Vagina (tissue), 2 donors: ENCODE results near the gene NUP153. TPM values are rescaled to one million over a fixed set of nuclear protein-coding genes. Genes with fewer than 3 reads are reported as not detected.

Source experiments
- DNase-seq, 2 donors: peaks; one replicate each; pipeline ENCODE4 v3.0.0-alpha.2; 2017; ENCODE audit errors: extremely low spot score in 2 of 2
- H3K27ac ChIP-seq: fragments of 200-600 bp; sonication (generic); one replicate; pipeline ENCODE4 v1.5.1; 2019
- H3K27me3 ChIP-seq: fragments of 200-600 bp; sonication (generic); one replicate; pipeline ENCODE4 v1.5.1; 2019
- H3K36me3 ChIP-seq, 2 donors: fragments of 200-600 bp; sonication (generic); one replicate each; pipeline ENCODE4 v1.5.1; 2017 to 2019
- H3K4me1 ChIP-seq: fragments of 200-600 bp; sonication (generic); one replicate; pipeline ENCODE4 v1.5.1; 2019
- H3K4me3 ChIP-seq, 2 donors: fragments of 200-600 bp; sonication (generic); 1 replicate in 1 of 2; 2 replicates in 1 of 2; pipeline ENCODE4 v1.5.1; 2016 to 2019
- H3K9me3 ChIP-seq: fragments of 200-600 bp; sonication (generic); one replicate; pipeline ENCODE4 v1.5.1; 2019
- CTCF ChIP-seq, 3 experiments: fragments of 450-650 bp in 2 of 3; fragments of 200-600 bp in 1 of 3; sonication (generic) in 1 of 3; IDR thresholded peaks; one replicate each; pipeline ENCODE4 v1.5.1; 2017 to 2019; ENCODE audit warnings: antibody characterized with exemption in 3 of 3, mild to moderate bottlenecking in 2 of 3, moderate library complexity in 2 of 3
- POLR2A ChIP-seq, 2 donors: fragments of 450-650 bp; IDR thresholded peaks; one replicate each; pipeline ENCODE4 v1.6.1; 2017; ENCODE audit warnings: antibody characterized with exemption in 2 of 2, mild to moderate bottlenecking in 2 of 2, moderate library complexity in 2 of 2
- POLR2AphosphoS5 ChIP-seq, 2 donors: sonication (generic); formaldehyde crosslinking; IDR thresholded peaks; one replicate each; pipeline ENCODE4 v1.9.0; 2017; ENCODE audit warnings: antibody characterized with exemption in 2 of 2, mild to moderate bottlenecking in 2 of 2, low read depth in 1 of 2; ENCODE audit not compliant: insufficient read depth in 1 of 2
- intact Hi-C: fragments of 100-400 bp; cut with DNase I; formaldehyde crosslinking; loops from one replicate; pipeline ENCODE4 v1.15.1; 2023
- total RNA-seq: library from RNA; depleted of rRNA; stranded (reverse); fragments of >200 nt; gene quantifications from one replicate; pipeline ENCODE4 v1.2.3, GENCODE V29; 2016

The NUP153 gene
- total RNA-seq, 1 donor from 2014 or later, result 44.0 TPM

- Histone ChIP-seq H3K4me3 (no peak overlapping the region), H3K9me3 (no peaks in the 10 kb centered on the region), H3K27ac (no peak overlapping the region), H3K27me3 (no peaks in the 10 kb centered on the region), H3K4me1 (peaks cover 6% of the 10 kb centered on the region), H3K36me3 (no peaks in the 10 kb centered on the region)
- intact Hi-C loops, result no loop called here
- TF ChIP-seq POLR2A (IDR thresholded peaks at IDR 0.05) (no peak), POLR2AphosphoS5 (IDR thresholded peaks at IDR 0.05; ENCODE audit: insufficient read depth in 1 of 2, low read depth in 1 of 2) (no peak), CTCF (IDR thresholded peaks at IDR 0.05) (no peak)
- DNase-seq, result peak in 1 of 2 donors; percentile 8
Observed at GRCh38 chr6:17721671-17722070, 14.9 kb upstream of the NUP153 start.

GRCh38 chr6:17719323-17720041, 12.8 kb upstream of the NUP153 start:
- no peaks in the 10 kb centered on the region for H3K27me3 ChIP-seq
- no peak for DNase-seq
- H3K27ac ChIP-seq, result no peak overlapping the region
- intact Hi-C loops, result no loop called here
- H3K4me3 ChIP-seq, result no peak overlapping the region
- H3K36me3 ChIP-seq, result no peaks in the 10 kb centered on the region
- TF ChIP-seq POLR2AphosphoS5 (IDR thresholded peaks at IDR 0.05; ENCODE audit: insufficient read depth in 1 of 2, low read depth in 1 of 2) (no peak), CTCF (IDR thresholded peaks at IDR 0.05) (no peak), POLR2A (IDR thresholded peaks at IDR 0.05) (no peak)
- peaks cover 10% of the 10 kb centered on the region for H3K4me1 ChIP-seq
- H3K9me3 ChIP-seq, result no peaks in the 10 kb centered on the region

GRCh38 chr6:17716221-17716620, 9.5 kb upstream of the NUP153 start:
- H3K4me3 ChIP-seq, result no peak overlapping the region
- TF ChIP-seq POLR2AphosphoS5 (IDR thresholded peaks at IDR 0.05; ENCODE audit: insufficient read depth in 1 of 2, low read depth in 1 of 2), result no peak
- DNase-seq, result peak in 1 of 2 donors; percentile 6
- no peaks in the 10 kb centered on the region for H3K9me3 ChIP-seq
- H3K4me1 ChIP-seq, result peaks cover 10% of the 10 kb centered on the region
- H3K36me3 ChIP-seq, result no peaks in the 10 kb centered on the region
- no peak overlapping the region for H3K27ac ChIP-seq
- intact Hi-C loops, result no loop called here
- no peaks in the 10 kb centered on the region for H3K27me3 ChIP-seq

DNA sequence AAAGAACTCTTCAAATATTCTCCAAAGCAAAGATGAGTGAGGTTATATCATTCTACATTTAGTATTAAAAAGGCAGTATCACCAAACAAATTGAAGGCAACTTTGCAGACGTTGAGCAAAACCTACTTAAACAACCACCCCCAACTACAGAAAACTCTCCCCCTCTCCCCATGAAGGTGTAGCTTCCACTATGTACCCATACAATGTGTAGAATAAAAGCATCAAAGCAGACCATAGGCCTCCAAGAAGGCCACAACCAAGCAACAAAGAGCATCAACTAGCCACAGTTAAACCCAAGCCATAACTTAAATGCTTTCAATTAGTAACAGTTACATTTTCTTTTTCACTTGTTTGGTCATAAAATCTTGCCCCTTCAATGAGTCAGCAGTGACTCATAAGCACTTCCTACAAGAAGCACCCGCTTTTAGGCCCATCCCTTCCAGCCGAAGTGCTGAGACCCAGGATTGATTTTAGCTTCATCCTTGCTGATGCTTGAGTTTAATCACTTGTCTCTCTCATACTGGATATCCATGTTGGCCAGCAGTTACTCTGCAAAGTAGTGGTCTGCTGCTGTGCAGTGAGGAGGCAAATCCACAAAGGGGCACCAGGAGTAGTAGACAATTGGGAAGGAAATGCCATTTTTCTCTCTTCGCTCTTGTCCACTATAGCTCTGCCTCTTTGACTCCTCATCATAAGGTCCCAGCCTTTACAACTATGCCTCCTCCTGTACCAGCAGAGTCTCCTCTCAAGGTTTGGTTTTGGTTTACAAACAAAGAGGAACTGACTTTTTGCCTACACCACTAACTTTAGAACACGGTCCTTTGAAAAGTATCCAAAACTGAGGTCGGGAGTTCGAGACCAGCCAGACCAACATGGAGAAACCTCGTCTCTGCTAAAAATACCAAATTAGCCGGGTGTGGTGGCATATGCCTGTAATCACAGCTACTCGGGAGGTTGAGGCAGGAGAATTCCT, 8.4 kb upstream of the NUP153 start:
- no peak for DNase-seq
- intact Hi-C loops, result no loop called here
- Histone ChIP-seq H3K27me3 (no peaks in the 10 kb centered on the region), H3K4me1 (peaks cover 10% of the 10 kb centered on the region), H3K27ac (no peak overlapping the region), H3K9me3 (no peaks in the 10 kb centered on the region), H3K36me3 (no peaks in the 10 kb centered on the region), H3K4me3 (no peak overlapping the region)
- TF ChIP-seq POLR2AphosphoS5 (IDR thresholded peaks at IDR 0.05; ENCODE audit: insufficient read depth in 1 of 2, low read depth in 1 of 2) (no peak), CTCF (IDR thresholded peaks at IDR 0.05) (no peak), POLR2A (IDR thresholded peaks at IDR 0.05) (no peak)

GRCh38 chr6:17714177-17714576, 7.5 kb upstream of the NUP153 start:
- Histone ChIP-seq H3K27me3 (no peaks in the 10 kb centered on the region), H3K27ac (no peak overlapping the region), H3K4me1 (peaks cover 10% of the 10 kb centered on the region), H3K36me3 (no peaks in the 10 kb centered on the region), H3K9me3 (no peaks in the 10 kb centered on the region), H3K4me3 (no peak overlapping the region)
- intact Hi-C loops, result no loop called here
- DNase-seq, result no peak
- TF ChIP-seq POLR2A (IDR thresholded peaks at IDR 0.05) (no peak), CTCF (IDR thresholded peaks at IDR 0.05) (no peak), POLR2AphosphoS5 (IDR thresholded peaks at IDR 0.05; ENCODE audit: insufficient read depth in 1 of 2, low read depth in 1 of 2) (no peak)
